NCI-H446 (cell line): ENCODE results near the gene ZDHHC24.
A peak's percentile ranks its signal among the peaks of the same experiment; 100 is the strongest.
"Not testable (repeated sequence)": the region's sequence is repeated elsewhere in the genome, so short reads cannot be mapped to it uniquely, and the experiment has no call there.

Experiments
- DNase-seq, 2 experiments: peaks; one replicate each; lab custom pipeline; 2025; lab: John Stamatoyannopoulos, UW

ZDHHC24 gene, protein sequence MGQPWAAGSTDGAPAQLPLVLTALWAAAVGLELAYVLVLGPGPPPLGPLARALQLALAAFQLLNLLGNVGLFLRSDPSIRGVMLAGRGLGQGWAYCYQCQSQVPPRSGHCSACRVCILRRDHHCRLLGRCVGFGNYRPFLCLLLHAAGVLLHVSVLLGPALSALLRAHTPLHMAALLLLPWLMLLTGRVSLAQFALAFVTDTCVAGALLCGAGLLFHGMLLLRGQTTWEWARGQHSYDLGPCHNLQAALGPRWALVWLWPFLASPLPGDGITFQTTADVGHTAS

DNA sequence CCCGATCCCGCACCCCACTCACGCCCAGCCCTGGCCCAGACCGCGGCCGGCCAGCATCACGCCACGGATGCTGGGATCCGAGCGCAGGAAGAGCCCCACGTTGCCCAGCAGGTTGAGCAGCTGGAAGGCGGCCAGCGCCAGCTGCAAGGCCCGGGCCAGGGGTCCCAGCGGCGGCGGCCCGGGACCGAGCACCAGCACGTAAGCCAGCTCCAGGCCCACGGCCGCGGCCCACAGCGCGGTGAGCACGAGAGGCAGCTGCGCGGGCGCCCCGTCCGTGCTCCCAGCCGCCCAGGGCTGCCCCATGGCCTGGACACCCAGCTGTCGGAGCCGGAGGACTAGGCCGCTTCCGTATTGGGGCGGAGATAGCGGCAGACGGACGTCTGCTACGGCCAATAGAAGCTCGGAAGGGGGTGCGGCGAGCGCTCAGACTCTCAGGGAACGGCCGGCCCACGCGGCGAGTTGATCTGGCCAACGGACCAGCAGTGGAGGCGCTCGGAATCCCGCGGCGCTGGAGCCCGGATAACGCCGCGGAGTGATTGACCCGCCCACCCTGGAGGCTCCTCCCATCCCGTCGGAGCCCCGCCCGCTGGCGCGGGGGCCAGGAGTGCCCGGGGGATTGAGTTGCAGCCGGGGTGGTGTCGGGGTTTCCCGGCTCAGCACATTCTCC lies at the start of gene ZDHHC24:
Gene ZDHHC24 (minus strand): TSS at position 348 of the 667 bp plus-strand sequence. CDS start 45 bp downstream, at position 303.
- DNase-seq = peak; percentile 91 to 97

DNA sequence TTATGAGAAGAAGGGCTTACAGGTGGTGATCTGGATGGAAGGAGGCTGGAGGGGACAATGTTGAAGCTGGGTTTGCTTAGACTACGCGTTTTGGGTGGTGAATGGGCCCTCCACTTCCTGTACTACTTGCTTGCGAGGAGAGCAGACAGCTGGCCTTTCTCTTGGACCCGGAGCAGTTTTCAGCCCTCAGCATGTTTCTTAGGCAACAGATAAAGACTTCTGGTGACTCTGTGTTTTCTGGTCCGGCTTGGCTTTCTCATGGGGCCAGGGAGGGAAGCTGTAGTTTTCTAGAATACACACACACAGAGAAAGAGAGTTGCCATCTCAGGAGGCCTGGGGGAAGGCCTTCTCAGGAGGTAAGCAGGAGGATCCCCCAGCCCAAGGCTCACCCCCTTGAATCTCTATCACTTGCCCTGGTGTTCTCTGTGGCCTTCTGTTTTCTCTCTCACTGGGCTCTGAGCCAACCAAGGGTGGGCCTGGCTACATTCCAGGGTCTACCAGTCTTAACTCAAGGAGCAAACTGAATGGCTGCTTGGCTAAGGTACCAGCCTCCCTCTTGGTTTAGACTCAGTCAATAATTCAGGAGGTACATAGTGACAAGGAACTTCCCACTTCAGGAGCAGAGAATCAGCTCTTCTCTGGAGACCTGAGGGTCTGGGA lies 49.5 kb upstream of the ZDHHC24 start:
- peak in 1 of 2 experiments; percentile 72 for DNase-seq

DNA sequence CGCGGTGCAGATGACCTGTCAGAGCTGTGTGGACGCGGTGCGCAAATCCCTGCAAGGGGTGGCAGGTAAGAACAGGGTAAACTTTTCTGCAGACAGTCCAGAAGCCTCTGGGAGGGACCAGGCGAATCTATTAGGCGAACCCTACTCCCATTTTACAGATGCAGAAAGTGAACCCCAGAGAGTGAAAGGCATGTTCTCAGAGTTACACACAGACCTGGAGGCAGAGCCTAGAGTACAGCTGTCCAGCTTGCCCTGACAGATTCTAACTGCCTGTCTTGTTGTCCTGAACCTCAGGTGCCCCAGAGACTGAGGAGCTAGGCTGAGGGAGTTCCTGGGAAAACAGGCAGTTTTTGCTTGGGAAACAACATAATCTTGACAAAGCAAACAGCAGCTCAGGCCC lies 47.8 kb upstream of the ZDHHC24 start:
- DNase-seq = no peak

DNA sequence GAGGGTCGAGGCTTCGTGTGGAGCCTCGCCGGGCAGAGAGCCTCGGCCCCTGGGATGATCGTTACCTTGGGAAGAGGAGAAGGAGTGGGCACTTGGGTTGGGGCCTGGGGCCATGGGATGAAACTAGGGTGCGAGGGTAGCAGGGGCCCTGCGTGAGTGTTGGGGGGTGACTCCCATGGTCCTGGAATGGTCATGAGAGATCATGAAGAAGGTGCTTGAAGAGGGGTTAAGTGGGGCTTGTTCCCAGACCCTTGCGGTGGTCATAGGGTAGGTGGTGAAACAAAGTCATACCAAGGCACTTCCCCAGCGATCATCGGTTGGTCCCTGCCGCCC lies 47.4 kb upstream of the ZDHHC24 start:
- no peak for DNase-seq

DNA sequence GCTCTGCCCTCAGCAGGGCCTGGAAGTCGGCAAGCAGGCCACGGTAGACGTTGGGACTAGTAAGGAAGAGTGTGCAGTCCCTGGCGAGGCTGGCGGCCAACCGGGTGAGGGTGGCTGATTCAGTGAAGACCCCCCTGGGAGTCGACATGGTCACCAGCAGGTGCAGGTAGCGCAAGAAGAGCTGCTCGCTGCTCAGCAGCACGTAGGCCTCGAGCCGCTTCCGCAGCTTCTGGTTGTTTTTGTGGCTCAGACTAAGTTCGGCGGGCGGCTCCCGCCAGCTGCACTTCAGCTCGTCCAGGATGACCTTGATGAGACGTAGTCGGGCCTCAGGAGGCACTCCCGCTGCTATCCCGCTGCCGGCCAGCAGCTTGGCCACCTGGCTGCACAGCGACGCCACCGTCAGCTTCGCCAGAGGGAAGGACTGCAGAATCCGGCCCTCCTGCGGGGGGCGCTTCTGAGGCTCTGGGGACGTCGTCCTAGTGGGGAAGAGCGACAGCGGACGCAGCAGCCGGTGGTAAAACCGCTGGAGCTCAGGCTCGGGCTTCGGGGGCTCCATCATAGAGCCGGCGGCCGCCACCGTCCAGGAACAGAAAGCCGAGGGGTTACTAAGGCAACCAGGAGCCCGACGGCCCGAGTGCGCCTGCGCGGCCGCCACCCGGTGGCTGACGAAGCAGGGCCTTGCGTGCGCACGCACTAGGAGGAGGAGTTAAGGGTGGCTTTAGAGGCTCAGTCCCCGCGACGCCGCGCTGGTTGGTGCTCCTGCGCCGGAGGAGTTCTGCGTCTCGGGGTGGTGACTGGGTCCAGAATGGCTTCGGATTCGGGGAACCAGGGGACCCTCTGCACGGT lies 46.8 kb upstream of the ZDHHC24 start, which contains the start of the genes CCDC87 and CCS:
Gene CCDC87 (minus strand): TSS at position 607 of the 846 bp plus-strand sequence. CDS start 48 bp downstream, at position 559.
Gene CCS (plus strand): TSS at position 729 of the 846 bp plus-strand sequence. CDS start 77 bp downstream, at position 806.
- peak; percentile 92 to 98 for DNase-seq

DNA sequence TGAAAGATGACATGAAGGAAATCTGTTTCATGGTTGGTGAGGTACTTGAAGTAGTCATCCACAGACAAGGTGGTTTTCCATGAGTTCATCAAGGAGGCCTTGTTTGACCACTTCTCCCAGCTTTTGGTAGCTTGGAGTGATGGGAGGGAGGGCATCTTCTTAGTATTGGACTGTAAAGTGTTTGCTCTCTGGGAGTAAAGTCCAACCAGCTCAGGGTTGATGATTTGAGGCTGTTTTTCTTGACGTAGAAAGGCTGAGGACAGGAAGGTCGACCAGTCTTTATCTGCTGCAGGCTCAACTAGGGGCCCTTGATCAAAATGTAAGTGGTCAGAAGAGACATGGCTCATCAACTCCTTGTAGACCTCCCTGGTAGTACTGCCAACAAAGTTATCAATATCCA lies 45.3 kb upstream of the ZDHHC24 start:
- no peak for DNase-seq

DNA sequence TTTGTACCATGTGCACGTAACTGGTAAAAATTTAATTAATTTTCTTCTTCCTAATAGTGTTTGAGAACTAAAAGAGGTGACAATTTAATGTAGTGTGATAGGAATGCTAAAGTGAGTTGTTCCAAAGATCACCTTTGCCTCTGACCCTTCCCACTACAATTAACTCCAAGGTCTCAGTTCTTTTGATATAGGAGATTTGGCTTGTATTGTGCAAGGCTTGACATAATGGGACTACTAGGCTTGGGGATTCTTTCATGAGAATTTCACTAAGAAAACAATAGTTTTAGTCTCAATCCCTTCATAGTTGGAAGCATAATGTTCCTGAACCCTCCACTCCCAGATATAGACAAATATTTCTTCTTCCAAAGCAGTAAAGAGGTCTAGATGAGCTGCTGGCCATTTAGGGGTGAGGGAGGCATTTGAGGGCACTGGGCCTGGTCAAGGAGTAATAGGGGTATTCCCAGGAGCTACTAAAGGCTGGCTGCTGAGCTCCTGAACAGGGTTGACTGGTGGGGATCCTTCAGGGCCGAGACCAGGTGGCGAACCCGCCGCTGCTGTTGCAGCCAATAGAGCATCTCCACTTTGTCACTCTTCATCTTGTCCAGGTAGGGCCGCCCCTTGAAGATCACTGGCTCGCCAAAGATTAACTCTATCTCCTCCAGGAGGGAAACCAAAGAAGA lies 44.3 kb upstream of the ZDHHC24 start:
- DNase-seq = no peak

DNA sequence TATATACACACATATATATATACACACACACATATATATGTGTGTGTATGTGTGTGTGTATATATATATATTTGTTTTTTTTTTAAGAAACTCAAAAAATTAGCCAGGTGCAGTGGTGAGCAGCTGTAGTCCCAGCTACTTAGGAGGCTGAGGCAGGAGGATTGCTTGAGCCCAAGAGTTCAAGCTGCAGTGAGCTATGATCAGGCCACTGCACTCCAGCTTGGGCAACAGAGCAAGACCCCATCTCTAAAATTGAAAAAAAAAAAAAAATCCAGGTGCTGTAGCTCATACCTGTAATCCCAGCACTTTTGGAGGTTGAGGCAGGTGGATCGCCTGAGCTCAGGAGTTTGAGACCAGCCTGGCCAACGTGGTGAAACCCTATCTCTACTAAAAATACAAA lies 43.5 kb upstream of the ZDHHC24 start:
- DNase-seq = not testable (repeated sequence)

DNA sequence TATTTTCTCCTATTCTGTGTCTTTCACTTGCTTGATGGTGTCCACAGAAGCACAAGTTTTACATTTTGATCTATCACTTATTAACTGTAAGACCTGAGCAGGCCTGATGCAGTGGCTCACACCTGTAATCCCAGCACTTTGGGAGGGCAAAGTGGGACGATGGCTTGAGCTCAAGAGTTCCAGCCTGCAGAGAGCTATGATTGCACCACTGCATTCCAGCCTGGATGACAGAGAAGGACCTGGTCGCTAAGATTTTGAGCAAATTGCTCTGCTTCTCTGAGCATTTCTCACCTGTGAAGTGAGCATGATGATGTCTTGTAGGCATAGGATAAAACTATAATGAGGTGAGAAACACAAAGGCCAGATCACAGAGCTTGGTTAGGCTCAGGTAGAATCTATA lies 40.3 kb upstream of the ZDHHC24 start:
- DNase-seq = no peak

DNA sequence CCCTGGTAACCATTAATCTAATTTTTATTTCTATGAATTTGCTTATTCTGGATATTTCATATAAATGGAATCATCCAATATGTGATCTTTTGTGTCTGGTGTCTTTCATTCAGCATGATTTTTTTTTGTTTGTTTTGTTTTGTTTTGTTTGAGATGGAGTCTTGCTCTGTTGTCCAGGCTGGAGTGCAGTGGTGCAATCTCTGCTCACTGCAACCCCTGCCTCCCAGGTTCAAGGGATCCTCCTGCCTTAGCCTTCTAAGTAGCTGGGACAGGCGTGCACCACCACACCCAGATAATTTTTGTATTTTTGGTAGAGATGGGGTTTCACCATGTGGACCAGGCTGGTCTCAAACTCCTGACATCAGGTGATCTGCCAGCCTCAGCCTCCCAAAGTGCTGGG lies 39.6 kb upstream of the ZDHHC24 start:
- DNase-seq = not testable (repeated sequence)

DNA sequence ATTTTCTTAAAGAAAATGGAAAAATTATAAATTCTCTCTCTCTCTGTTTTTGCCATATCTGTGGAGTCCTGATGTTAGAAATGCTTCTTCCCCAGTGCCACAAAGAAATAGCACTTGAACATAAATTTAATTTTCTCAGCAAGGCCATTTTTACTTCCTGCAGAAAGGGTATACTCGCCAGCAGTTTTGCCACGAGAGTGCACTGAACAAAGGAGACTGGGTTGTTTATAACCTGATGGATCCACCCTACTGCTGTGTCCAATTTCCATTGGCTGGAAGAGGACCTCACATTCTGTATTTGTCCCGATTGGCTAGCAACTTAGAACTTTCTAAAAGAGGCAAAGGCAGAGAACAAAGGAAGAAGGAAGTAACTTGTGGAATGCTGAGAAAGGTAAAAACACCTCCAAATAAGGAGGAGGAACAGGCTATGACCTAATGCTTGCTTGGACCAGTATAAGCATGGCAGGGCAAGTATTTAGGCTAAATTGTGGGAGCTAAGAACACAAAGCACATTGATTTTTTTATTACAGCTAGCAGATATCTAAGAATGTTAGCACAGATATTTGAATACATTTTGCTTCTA lies 36.8 kb upstream of the ZDHHC24 start:
- not testable (repeated sequence) for DNase-seq

DNA sequence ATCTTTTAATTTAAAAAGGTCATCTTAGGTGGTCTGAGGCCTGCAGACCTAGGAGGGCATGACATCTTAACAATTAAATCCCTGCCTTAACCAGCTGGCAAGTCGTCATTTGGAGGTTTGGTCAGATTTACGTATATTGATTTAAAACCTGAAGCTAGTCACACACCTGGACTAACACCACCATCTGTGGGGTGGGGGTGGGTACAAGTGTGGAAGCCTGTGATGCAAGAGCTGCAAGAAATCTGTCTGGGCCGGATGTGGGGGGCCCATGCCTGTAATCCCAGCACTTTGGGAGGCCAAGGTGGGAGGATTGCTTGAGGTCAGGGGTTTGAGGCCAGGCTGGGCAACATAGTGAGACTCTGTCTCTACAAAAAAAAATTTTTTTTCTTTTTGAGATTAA lies 35.4 kb upstream of the ZDHHC24 start:
- DNase-seq = no peak

DNA sequence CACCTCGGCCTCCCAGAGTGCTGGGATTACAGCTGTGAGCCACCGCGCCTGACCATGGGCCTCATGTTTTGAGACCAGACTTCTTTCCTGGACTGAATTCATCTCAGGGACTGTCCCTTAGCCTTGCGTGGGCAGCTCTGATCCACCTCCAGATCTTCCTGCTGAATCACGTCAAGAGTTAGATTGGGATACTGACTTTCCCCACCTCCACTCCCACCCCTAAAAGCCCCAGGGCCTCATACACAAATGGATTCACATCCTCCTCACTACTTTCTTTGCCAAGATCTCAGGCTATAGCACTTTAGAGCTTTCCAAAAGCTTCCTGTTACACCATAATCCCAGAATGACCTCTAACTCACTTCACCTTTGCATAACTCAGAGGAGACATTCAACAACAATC lies 35.0 kb upstream of the ZDHHC24 start:
- no peak for DNase-seq

DNA sequence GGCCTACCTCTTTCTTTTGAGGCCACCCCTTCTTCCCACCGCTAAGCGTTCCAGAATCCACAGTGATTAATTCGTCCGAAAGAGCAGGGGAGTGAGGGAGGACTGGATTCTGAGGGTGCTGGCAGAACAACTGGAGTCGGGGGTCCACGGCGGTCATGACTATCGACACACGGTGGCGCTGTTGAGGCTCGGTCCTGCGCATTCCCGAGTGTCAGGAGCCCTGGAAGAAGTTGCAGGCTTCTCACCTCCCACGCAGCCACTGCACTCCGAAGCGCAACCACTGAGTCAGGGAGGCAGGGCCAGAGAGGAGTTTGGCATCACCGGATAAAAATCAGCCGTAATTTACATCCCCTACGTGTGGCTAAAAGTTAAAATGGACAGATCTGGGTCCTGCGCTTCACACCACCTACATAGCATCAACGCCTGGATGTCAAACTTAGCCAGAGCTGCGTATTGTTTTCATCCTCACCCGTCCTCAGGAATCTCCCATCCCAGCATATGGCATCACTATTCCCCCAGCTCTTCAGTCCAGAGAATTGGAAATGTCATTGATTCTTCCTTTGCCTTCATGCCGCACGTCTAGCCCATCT lies 33.3 kb upstream of the ZDHHC24 start:
- peak; percentile 47 to 77 for DNase-seq

DNA sequence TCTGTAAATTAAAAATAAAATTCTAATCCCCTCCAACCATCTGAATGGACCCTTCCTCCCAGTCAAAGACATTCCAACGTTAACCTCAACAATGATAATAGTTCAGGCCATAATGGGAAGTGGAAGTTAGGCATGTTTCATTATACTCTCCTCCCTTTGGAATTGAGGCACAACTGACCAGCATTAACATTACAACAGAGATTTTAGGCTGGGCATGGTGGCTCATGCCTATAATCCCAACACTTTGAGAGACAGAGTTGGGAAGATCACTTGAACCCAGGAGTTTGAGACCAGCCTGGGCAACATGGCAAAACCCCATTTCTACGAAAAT lies 25.0 kb upstream of the ZDHHC24 start:
- no peak for DNase-seq

DNA sequence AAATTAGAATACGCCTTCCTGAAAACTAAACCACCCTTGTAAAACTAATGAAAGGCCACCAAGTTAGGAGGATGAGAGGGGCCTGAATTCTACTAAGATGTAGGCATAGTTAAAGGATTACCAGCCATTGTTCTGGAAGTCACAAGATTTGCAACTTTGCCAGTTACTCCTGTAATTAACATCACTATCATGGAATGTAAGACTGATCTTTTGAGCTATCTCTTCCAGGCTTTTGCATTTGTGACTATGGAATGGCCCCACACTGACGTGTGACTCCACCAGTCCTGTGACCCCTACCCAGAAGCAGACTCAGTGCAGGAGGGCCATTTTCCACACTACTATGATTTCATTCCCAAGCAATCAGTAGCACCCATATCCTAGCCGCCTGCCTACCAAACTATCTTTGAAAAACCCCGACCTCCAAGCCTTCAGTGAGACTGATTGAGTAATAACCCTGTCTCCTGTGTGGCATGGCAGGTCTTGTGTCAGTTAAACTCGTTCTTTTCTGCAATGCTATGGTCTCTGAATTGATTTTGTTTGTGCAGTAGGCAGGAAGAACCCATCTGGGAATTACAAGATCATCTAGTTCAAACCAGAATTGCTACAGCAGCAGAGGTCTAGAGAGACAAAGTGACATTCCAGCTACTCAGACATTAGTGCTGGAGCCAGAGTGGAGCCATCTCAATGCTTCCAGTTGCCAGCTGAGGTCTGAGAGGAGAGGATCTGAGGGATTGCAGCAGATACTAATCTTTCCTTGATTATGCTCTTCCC lies 24.4 kb upstream of the ZDHHC24 start:
- no peak for DNase-seq

DNA sequence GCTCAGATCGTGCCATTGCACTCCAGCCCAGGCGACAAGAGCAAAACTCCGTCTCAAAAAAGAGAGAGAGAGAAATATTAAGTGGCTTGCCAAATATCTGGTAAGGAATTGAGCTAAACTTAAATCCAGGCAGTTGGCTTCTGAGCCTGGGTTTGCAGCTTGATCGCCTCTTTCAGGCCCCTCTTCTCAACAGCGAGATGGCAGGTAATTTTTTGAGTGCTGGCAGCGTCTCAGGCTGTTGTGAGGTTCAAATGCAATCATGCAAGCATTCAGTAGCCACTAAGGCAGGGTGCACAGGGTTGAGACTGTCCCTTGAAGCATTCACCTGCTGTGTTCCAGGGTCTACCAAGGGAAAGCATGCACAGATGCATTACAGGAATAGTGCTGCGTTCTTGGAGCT lies 23.2 kb upstream of the ZDHHC24 start:
- DNase-seq = no peak

DNA sequence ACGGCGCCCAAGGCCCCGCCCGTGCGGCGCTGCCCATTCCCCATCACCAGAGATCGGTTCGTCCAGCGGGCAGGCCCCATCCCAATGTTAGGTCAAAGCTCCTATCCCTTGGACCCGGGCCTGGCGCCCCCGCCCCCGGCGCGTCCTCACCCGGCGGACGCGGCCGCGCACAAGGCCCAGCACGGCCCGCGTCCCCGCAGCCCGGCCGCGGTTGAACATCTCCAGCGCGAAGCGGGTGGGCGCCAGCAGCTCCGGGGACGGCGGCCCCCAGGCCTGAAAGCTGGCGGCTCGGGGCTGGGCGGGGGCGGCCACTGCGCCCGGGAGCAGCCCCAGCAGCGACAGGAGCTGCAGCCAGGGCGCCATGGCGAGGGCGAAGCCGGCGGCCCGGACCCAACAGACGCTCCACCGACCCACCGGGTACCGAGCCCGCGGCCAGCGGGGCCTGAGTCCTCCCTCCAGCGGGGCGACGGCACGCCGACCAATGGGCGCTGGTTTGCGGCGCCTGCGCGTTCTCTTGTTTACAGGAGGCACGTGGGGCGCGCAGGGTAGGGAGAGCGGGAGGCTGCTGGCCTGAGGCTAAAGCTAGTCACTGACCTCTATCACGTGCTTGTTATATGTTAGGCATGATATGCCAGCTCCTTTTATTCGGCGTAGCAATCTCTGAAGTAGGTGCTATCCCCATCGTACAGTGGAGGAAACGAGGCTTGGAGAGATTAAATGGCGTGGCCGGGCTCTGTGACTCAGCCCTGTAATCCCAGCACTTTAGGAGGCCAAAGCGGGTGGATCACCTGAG lies 22.5 kb upstream of the ZDHHC24 start, which contains the start of gene CTSF:
Gene CTSF (minus strand): TSS at position 483 of the 793 bp plus-strand sequence. CDS start 120 bp downstream, at position 363.
- peak; percentile 53 to 86 for DNase-seq

DNA sequence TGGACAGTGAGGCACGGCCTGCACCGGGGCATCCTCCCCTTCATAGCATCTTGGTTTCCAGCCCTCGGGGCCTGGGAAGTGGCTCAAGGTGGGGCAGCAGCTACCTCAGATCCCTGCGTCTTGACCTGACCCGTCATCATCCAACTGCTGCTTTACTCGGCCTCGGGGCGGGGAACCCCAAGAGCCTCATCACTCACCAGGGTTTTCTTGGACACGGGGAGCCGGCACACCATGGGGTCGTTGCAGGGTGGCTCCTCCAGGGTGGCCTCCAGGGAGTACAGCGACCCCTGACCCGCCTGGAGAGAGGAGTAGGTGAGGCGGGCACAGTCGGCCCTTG lies 21.9 kb upstream of the ZDHHC24 start:
- DNase-seq = no peak
